K562 (cell line): ENCODE measurements around the gene JUNB. TPM values are rescaled to one million over a fixed set of nuclear protein-coding genes. Genes with fewer than 3 reads are reported as not detected.

ENCODE experiments used
- ARNT ChIP-seq, 2 experiments: fragments of 450-650 bp; IDR thresholded peaks; 2 replicates each; pipeline ENCODE4 v1.6.1; 2016; ENCODE audit warnings: mild to moderate bottlenecking in 1 of 2
- CAMTA2 ChIP-seq: fragments of 250-450 bp; sonication (Bioruptor Pico); conservative IDR thresholded peaks from 2 replicates; pipeline ENCODE4 v1.5.1; 2022
- DACH1 ChIP-seq: fragments of 450-650 bp; IDR thresholded peaks from 2 replicates; pipeline ENCODE4 v1.6.1; 2018; ENCODE audit not compliant: partially characterized antibody
- E2F3 ChIP-seq: fragments of 250-450 bp; sonication (Bioruptor Pico); IDR thresholded peaks from 2 replicates; pipeline ENCODE4 v1.4.0; 2020; ENCODE audit warnings: mild to moderate bottlenecking
- FOXA3 ChIP-seq, 2 experiments: fragments of 450-650 bp in 1 of 2; sonication (generic) in 1 of 2; formaldehyde crosslinking; IDR thresholded peaks in 1 of 2; conservative IDR thresholded peaks in 1 of 2; 2 replicates each; pipeline versions ENCODE4 v1.4.0 to v1.8.0; 2020 to 2022; ENCODE audit warnings: mild to moderate bottlenecking in 2 of 2, missing genetic modification reagents in 1 of 2
- FOXJ2 ChIP-seq: fragments of 200-800 bp; sonication (Bioruptor generic); IDR thresholded peaks from 2 replicates; pipeline ENCODE4 v1.6.1; 2016; ENCODE audit warnings: missing genetic modification characterization, missing compliant biosample characterization
- KLF16 ChIP-seq: IDR thresholded peaks from 2 replicates; pipeline ENCODE4 v1.6.1; 2016; ENCODE audit warnings: antibody characterized with exemption
- NCOA4 ChIP-seq: fragments of 450-650 bp; IDR thresholded peaks from 2 replicates; pipeline ENCODE4 v1.6.1; 2018; ENCODE audit warnings: mild to moderate bottlenecking; ENCODE audit not compliant: partially characterized antibody
- NFRKB ChIP-seq: fragments of 450-650 bp; IDR thresholded peaks from 2 replicates; pipeline ENCODE4 v1.6.1; 2016; ENCODE audit warnings: low read depth
- NONO ChIP-seq, 2 experiments: fragments of 200-400 bp in 1 of 2; fragments of 450-650 bp in 1 of 2; formaldehyde crosslinking in 1 of 2; IDR thresholded peaks; 2 replicates each; pipeline ENCODE4 v1.6.1; 2017; ENCODE audit warnings: low read depth in 2 of 2, mild to moderate bottlenecking in 2 of 2, moderate library complexity in 2 of 2, low read length in 1 of 2
- PHB ChIP-seq: fragments of 250-450 bp; sonication (Bioruptor Pico); IDR thresholded peaks from 2 replicates; pipeline ENCODE4 v1.5.0; 2021
- RFX7 ChIP-seq: fragments of 250-450 bp; sonication (Bioruptor Pico); IDR thresholded peaks from 2 replicates; pipeline ENCODE4 v1.5.1; 2021; ENCODE audit warnings: mild to moderate bottlenecking
- RHOXF2B ChIP-seq: fragments of 250-450 bp; sonication (Bioruptor Pico); conservative IDR thresholded peaks from 2 replicates; pipeline ENCODE4 v1.5.1; 2021
- SIN3B ChIP-seq: fragments of 450-650 bp; IDR thresholded peaks from 2 replicates; pipeline ENCODE4 v1.6.1; 2017; ENCODE audit warnings: low read depth, mild to moderate bottlenecking, moderate library complexity
- ZNF165 ChIP-seq: fragments of 250-450 bp; sonication (Bioruptor Pico); IDR thresholded peaks from 2 replicates; pipeline ENCODE4 v1.4.0; 2020; ENCODE audit warnings: borderline replicate concordance
- ZNF444 ChIP-seq: fragments of 250-450 bp; sonication (Bioruptor Pico); IDR thresholded peaks from 2 replicates; pipeline ENCODE4 v1.4.0; 2020; ENCODE audit warnings: mild to moderate bottlenecking, moderate library complexity
- ZNF561 ChIP-seq: fragments of 450-650 bp; formaldehyde crosslinking; conservative IDR thresholded peaks from 2 replicates; pipeline ENCODE4 v1.4.0; 2020; ENCODE audit warnings: mild to moderate bottlenecking, moderate library complexity
- ZNF75A ChIP-seq: fragments of 450-650 bp; formaldehyde crosslinking; IDR thresholded peaks from 2 replicates; pipeline ENCODE4 v1.4.0; 2020; ENCODE audit warnings: mild to moderate bottlenecking
- polyA plus RNA-seq, 8 experiments: library from polyadenylated mRNA; depleted of rRNA in 4 of 8; stranded (reverse) in 5 of 8; unstranded in 3 of 8; fragments of >200 nt; fragmentation: Nextera tagmentation in 2 of 8; fragmentation: Illumina TruSeq in 1 of 8; extraction: Ambion mirVana in 2 of 8; extraction: Trizol in 1 of 8; gene quantifications; 2 replicates each; pipeline versions ENCODE4 v1.2.1 to v1.2.3, GENCODE V29; 2011 to 2014; ENCODE audit warnings: inconsistent platforms in 1 of 8, missing spikeins in 1 of 8
- total RNA-seq, 7 experiments: library from RNA; depleted of rRNA in 6 of 7; stranded (reverse); fragments of >200 nt in 6 of 7; fragmentation: Illumina TruSeq in 2 of 7; extraction: Trizol in 2 of 7; gene quantifications; 2 replicates each; pipeline versions ENCODE4 v1.2.1 to v1.2.3, GENCODE V29; 2011 to 2021; ENCODE audit warnings: low replicate concordance in 1 of 7
- TF ChIP-seq, protein P1 (sequence below): sonication (generic); formaldehyde crosslinking; IDR thresholded peaks from 2 replicates; pipeline ENCODE4 v1.8.0; 2023; ENCODE audit warnings: mild to moderate bottlenecking, missing genetic modification reagents
- TF ChIP-seq, protein P2 (sequence below): fragments of 250-450 bp; sonication (Bioruptor Pico); IDR thresholded peaks from 2 replicates; pipeline ENCODE4 v1.4.0; 2020; ENCODE audit warnings: mild to moderate bottlenecking, moderate library complexity
- TF ChIP-seq, protein P3 (sequence below), 2 experiments: IDR thresholded peaks in 1 of 2; conservative IDR thresholded peaks in 1 of 2; 2 replicates each; pipeline ENCODE4 v1.6.1; 2016; ENCODE audit warnings: low read depth in 2 of 2, mild to moderate bottlenecking in 1 of 2, missing compliant biosample characterization in 1 of 2, missing genetic modification characterization in 1 of 2, moderate library complexity in 1 of 2

The JUNB gene
- total and polyA plus RNA-seq, 9 of the 15 experiments (the other 6 are each of a cell fraction or from before 2014, with no cell fraction given): 0.23 to 88.1 (median 13.1) TPM

DNA sequence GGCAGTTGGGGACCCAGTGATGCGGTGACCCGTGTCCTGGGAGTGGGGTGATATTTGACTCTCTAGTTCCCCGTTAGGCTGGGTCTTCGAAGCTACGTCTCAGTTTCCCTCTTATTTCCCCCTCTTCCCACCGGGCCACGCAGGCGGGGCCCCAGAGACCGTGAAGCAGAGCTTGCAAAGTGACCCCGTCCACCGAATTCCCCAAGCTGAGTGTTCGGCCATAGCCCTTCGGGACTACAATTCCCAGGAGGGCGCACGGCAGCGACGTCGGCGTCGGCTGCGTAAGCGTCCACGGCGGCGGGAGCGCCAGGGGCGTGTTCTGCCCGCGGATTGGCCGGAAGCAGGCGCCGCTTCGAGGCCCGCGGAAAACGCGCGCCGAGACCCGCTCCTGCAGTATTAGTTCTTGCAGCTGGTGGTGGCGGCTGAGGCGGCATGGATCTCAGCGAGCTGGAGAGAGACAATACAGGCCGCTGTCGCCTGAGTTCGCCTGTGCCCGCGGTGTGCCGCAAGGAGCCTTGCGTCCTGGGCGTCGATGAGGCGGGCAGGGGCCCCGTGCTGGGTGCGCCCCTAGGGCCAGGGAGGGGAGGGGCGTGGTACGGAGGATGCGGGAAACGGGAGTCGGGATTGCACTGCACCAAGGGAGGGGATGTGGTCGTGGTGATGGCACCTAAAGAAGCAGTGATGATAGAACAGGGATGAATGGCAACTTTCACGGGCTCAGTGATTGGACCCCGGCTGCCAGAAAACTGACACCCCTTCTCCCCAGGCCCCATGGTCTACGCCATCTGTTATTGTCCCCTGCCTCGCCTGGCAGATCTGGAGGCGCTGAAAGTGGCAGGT is 15.2 kb downstream of the JUNB start, which contains the start of gene RNASEH2A (continued):
- TF ChIP-seq PHB (CRISPR knock-in tag) (no peak), DACH1 (no peak), ZNF75A (0 out of 2 replicates have a peak, but pooled peaks have one; percentile 40), KLF16 (no peak), CAMTA2 (no peak), NCOA4 (no peak), FOXJ2 (no peak), NONO (IDR thresholded peaks at IDR 0.05; ENCODE audit: low read depth in 2 of 2, low read length in 1 of 2) (no peak), RFX7 (CRISPR knock-in tag) (no peak), ZNF165 (CRISPR knock-in tag) (no peak), E2F3 (0 out of 2 replicates have a peak, but pooled peaks have one; percentile 73), SIN3B (peak; percentile 84), RHOXF2B (CRISPR knock-in tag) (no peak), FOXA3 (CRISPR knock-in tag; conservative IDR thresholded peaks at IDR 0.05 in 1 of 2, IDR thresholded peaks at IDR 0.05 in 1 of 2) (peak in 1 of 2 experiments; percentile 34; a peak in 1 of 4 replicates), ZNF561 (CRISPR knock-in tag) (no peak), ARNT (IDR thresholded peaks at IDR 0.05) (no peak), NFRKB (peak; percentile 56; the same call in 1 of the 2 replicates), ZNF444 (CRISPR knock-in tag) (no peak)
- TF ChIP-seq, protein P1, sequence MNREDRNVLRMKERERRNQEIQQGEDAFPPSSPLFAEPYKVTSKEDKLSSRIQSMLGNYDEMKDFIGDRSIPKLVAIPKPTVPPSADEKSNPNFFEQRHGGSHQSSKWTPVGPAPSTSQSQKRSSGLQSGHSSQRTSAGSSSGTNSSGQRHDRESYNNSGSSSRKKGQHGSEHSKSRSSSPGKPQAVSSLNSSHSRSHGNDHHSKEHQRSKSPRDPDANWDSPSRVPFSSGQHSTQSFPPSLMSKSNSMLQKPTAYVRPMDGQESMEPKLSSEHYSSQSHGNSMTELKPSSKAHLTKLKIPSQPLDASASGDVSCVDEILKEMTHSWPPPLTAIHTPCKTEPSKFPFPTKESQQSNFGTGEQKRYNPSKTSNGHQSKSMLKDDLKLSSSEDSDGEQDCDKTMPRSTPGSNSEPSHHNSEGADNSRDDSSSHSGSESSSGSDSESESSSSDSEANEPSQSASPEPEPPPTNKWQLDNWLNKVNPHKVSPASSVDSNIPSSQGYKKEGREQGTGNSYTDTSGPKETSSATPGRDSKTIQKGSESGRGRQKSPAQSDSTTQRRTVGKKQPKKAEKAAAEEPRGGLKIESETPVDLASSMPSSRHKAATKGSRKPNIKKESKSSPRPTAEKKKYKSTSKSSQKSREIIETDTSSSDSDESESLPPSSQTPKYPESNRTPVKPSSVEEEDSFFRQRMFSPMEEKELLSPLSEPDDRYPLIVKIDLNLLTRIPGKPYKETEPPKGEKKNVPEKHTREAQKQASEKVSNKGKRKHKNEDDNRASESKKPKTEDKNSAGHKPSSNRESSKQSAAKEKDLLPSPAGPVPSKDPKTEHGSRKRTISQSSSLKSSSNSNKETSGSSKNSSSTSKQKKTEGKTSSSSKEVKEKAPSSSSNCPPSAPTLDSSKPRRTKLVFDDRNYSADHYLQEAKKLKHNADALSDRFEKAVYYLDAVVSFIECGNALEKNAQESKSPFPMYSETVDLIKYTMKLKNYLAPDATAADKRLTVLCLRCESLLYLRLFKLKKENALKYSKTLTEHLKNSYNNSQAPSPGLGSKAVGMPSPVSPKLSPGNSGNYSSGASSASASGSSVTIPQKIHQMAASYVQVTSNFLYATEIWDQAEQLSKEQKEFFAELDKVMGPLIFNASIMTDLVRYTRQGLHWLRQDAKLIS (CRISPR knock-in tag): 0 out of 2 replicates have a peak, but pooled peaks have one; percentile 75
- TF ChIP-seq, protein P2, sequence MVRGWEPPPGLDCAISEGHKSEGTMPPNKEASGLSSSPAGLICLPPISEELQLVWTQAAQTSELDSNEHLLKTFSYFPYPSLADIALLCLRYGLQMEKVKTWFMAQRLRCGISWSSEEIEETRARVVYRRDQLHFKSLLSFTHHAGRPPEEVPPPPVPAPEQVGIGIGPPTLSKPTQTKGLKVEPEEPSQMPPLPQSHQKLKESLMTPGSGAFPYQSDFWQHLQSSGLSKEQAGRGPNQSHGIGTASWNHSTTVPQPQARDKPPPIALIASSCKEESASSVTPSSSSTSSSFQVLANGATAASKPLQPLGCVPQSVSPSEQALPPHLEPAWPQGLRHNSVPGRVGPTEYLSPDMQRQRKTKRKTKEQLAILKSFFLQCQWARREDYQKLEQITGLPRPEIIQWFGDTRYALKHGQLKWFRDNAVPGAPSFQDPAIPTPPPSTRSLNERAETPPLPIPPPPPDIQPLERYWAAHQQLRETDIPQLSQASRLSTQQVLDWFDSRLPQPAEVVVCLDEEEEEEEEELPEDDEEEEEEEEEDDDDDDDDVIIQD: no peak
- TF ChIP-seq, protein P3, sequence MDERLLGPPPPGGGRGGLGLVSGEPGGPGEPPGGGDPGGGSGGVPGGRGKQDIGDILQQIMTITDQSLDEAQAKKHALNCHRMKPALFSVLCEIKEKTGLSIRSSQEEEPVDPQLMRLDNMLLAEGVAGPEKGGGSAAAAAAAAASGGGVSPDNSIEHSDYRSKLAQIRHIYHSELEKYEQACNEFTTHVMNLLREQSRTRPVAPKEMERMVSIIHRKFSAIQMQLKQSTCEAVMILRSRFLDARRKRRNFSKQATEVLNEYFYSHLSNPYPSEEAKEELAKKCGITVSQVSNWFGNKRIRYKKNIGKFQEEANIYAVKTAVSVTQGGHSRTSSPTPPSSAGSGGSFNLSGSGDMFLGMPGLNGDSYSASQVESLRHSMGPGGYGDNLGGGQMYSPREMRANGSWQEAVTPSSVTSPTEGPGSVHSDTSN (CRISPR knock-in tag; IDR thresholded peaks at IDR 0.05; ENCODE audit: low read depth): no peak
- TF ChIP-seq, protein P3 (tag; conservative IDR thresholded peaks at IDR 0.05; ENCODE audit: low read depth): no peak
